HepG2 (cell line): ENCODE measurements around the gene TRAP1. TPM values are rescaled to one million over a fixed set of nuclear protein-coding genes. Genes with fewer than 3 reads are reported as not detected.

Experiments used
- ATAC-seq: fragments of 200-7000 bp; cut with Tn5 transposase; 3 replicates; pipeline ENCODE4 v1.9.1; 2020; ENCODE audit warnings: mild to moderate bottlenecking, moderate library complexity
- BruUV-seq: library from RNA; stranded (reverse); fragments of 400-500 nt; replicated peaks from 2 replicates; lab custom pipeline; 2021; lab: Mats Ljungman, UMichigan
- CTCF ChIA-PET: fragments of 300-600 bp; formaldehyde crosslinking; extraction: SDS; loops from one replicate; lab custom pipeline; 2021; ENCODE audit warnings: low total read pairs, inconsistent platforms, low intra/inter-chr PET ratio; lab: Yijun Ruan, JAX
- POLR2A ChIA-PET: fragments of 350-600 bp; sonication (Branson Sonifier 250); formaldehyde crosslinking; loops from one replicate; lab custom pipeline; 2020; ENCODE audit warnings: antibody characterized with exemption, inconsistent platforms; lab: Yijun Ruan, JAX
- DNase-seq: peaks from one replicate; pipeline ENCODE4 v3.0.0-alpha.2; 2015; ENCODE audit warnings: low spot score
- FAIRE-seq: peaks from 3 replicates; lab custom pipeline; 2011; peaks lifted over from hg19 to GRCh38; lab: Jason Lieb, UNC
- H2AFZ ChIP-seq: one replicate; pipeline ENCODE4 v1.6.1; 2011; ENCODE audit warnings: low read length, inconsistent platforms
- H3K27ac ChIP-seq: fragments of 300-600 bp; 3 replicates; pipeline ENCODE4 v1.8.0; 2011; ENCODE audit warnings: mixed run types, mild to moderate bottlenecking, mixed read lengths, low read length, inconsistent platforms; ENCODE audit not compliant: insufficient read depth; ENCODE audit errors: extremely low read length
- H3K27me3 ChIP-seq, 2 experiments: fragments of 200-600 bp in 1 of 2; 2 replicates in 1 of 2; 3 replicates in 1 of 2; pipeline versions ENCODE4 v1.6.0 to v1.8.0; 2011; ENCODE audit warnings: low read length in 2 of 2, mild to moderate bottlenecking in 2 of 2, moderate library complexity in 2 of 2, inconsistent platforms in 1 of 2; ENCODE audit not compliant: insufficient read depth in 2 of 2, control insufficient read depth in 1 of 2
- H3K36me3 ChIP-seq, 2 experiments: fragments of 200-600 bp in 1 of 2; replicated peaks in 1 of 2; 2 replicates in 1 of 2; 3 replicates in 1 of 2; pipeline versions ENCODE4 v1.5.1 to v1.8.0; 2011; ENCODE audit warnings: low read length in 2 of 2, inconsistent platforms in 1 of 2; ENCODE audit not compliant: insufficient read depth in 2 of 2, control insufficient read depth in 1 of 2
- H3K4me1 ChIP-seq: 2 replicates; pipeline ENCODE4 v1.5.1; 2012; ENCODE audit warnings: low read length, inconsistent platforms; ENCODE audit not compliant: insufficient read depth
- H3K4me2 ChIP-seq: 2 replicates; pipeline ENCODE4 v1.6.0; 2011; ENCODE audit warnings: low read depth, low read length, inconsistent platforms
- H3K4me3 ChIP-seq, 3 experiments: fragments of 200-600 bp in 1 of 3; sonication (generic), shearing (Covaris generic) in 1 of 3; replicated peaks in 1 of 3; 2 replicates each; pipeline ENCODE4 v1.5.1; 2011 to 2016; ENCODE audit warnings: low read length in 3 of 3, inconsistent platforms in 2 of 3, low read depth in 2 of 3, mild to moderate bottlenecking in 2 of 3, control low read depth in 1 of 3, mixed read lengths in 1 of 3; ENCODE audit not compliant: insufficient read depth in 1 of 3
- H3K79me2 ChIP-seq: one replicate; pipeline ENCODE4 v1.6.1; 2011; ENCODE audit warnings: low read length, inconsistent platforms; ENCODE audit not compliant: insufficient read depth
- H3K9ac ChIP-seq: 2 replicates; pipeline ENCODE4 v1.6.0; 2011; ENCODE audit warnings: mild to moderate bottlenecking, low read depth, low read length, inconsistent platforms; ENCODE audit not compliant: insufficient read depth
- H3K9me3 ChIP-seq: 2 replicates; pipeline ENCODE4 v1.5.1; 2012; ENCODE audit warnings: mild to moderate bottlenecking, low read length
- H4K20me1 ChIP-seq: 2 replicates; pipeline ENCODE4 v1.6.0; 2011; ENCODE audit warnings: inconsistent platforms, mild to moderate bottlenecking, low read length, moderate library complexity; ENCODE audit not compliant: insufficient read depth
- ATF7-NPFF ChIP-seq: sonication (generic); formaldehyde crosslinking; IDR thresholded peaks from 2 replicates; pipeline ENCODE4 v1.8.1; 2023; ENCODE audit warnings: mild to moderate bottlenecking, low read depth, missing genetic modification reagents, moderate library complexity
- CEBPG ChIP-seq: IDR thresholded peaks from 2 replicates; pipeline ENCODE4 v1.6.1; 2016
- CENPX ChIP-seq: sonication (generic); formaldehyde crosslinking; IDR thresholded peaks from 2 replicates; pipeline ENCODE4 v1.9.0; 2021; ENCODE audit warnings: mild to moderate bottlenecking, missing genetic modification reagents, moderate library complexity
- FOXC1 ChIP-seq: sonication (generic); formaldehyde crosslinking; IDR thresholded peaks from 2 replicates; pipeline ENCODE4 v1.8.0; 2022; ENCODE audit warnings: mild to moderate bottlenecking, missing genetic modification reagents, borderline replicate concordance
- GRHL1 ChIP-seq: sonication (generic); formaldehyde crosslinking; conservative IDR thresholded peaks from 2 replicates; pipeline ENCODE4 v1.8.0; 2022; ENCODE audit warnings: missing genetic modification reagents
- JUND ChIP-seq: sonication (generic); formaldehyde crosslinking; IDR thresholded peaks from 2 replicates; pipeline ENCODE4 v1.8.0; 2022; ENCODE audit warnings: mild to moderate bottlenecking, missing genetic modification reagents
- MED13 ChIP-seq: sonication (generic); formaldehyde crosslinking; IDR thresholded peaks from 2 replicates; pipeline ENCODE4 v1.5.0; 2020; ENCODE audit warnings: missing genetic modification reagents
- PCBP1 ChIP-seq: fragments of 200-400 bp; formaldehyde crosslinking; IDR thresholded peaks from 2 replicates; pipeline ENCODE4 v1.6.1; 2017; ENCODE audit warnings: mild to moderate bottlenecking, low read depth, low read length, borderline replicate concordance
- RFX5 ChIP-seq: IDR thresholded peaks from 2 replicates; pipeline ENCODE4 v1.6.1; 2011; ENCODE audit warnings: low read depth, low read length, improper control_type of control experiment
- SAFB2 ChIP-seq: sonication (generic); formaldehyde crosslinking; IDR thresholded peaks from 2 replicates; pipeline ENCODE4 v1.5.1; 2020; ENCODE audit warnings: missing genetic modification reagents, low read depth, mild to moderate bottlenecking, borderline replicate concordance
- SIX4 ChIP-seq: sonication (generic); formaldehyde crosslinking; IDR thresholded peaks from 2 replicates; pipeline ENCODE4 v1.4.0; 2020; ENCODE audit warnings: missing genetic modification reagents
- SNAI1 ChIP-seq: sonication (generic); formaldehyde crosslinking; IDR thresholded peaks from 2 replicates; pipeline ENCODE4 v1.5.0; 2020; ENCODE audit warnings: mild to moderate bottlenecking, missing genetic modification reagents, borderline replicate concordance
- SP4 ChIP-seq: sonication (generic); formaldehyde crosslinking; IDR thresholded peaks from 2 replicates; pipeline ENCODE4 v1.8.1; 2023; ENCODE audit warnings: mild to moderate bottlenecking, missing genetic modification reagents
- TGIF2 ChIP-seq: IDR thresholded peaks from 2 replicates; pipeline ENCODE4 v1.6.1; 2016; ENCODE audit warnings: control low read depth, missing compliant biosample characterization
- THAP7 ChIP-seq: sonication (generic); formaldehyde crosslinking; IDR thresholded peaks from 2 replicates; pipeline ENCODE4 v1.8.1; 2023; ENCODE audit warnings: mild to moderate bottlenecking, missing genetic modification reagents
- YEATS2 ChIP-seq: sonication (generic); formaldehyde crosslinking; IDR thresholded peaks from 2 replicates; pipeline ENCODE4 v1.4.0; 2020; ENCODE audit warnings: missing genetic modification reagents, borderline replicate concordance
- ZNF143 ChIP-seq: sonication (generic); formaldehyde crosslinking; IDR thresholded peaks from 2 replicates; pipeline ENCODE4 v1.4.0; 2020; ENCODE audit warnings: missing genetic modification reagents
- ZNF678 ChIP-seq: sonication (generic); formaldehyde crosslinking; IDR thresholded peaks from 2 replicates; pipeline ENCODE4 v1.4.0; 2020; ENCODE audit warnings: mild to moderate bottlenecking, missing genetic modification reagents
- ZNF775 ChIP-seq: sonication (generic); formaldehyde crosslinking; IDR thresholded peaks from 2 replicates; pipeline ENCODE4 v1.4.0; 2020; ENCODE audit warnings: missing genetic modification reagents, mild to moderate bottlenecking, moderate library complexity, borderline replicate concordance
- WGBS: methylation state at CpG from one replicate; pipeline ENCODE4 v1.1.6; 2017; ENCODE audit warnings: low lambda C conversion rate; 5-methylcytosine and 5-hydroxymethylcytosine counted together
- in situ Hi-C: cut with HindIII; loops from 2 replicates; pipeline ENCODE4 v1.10.0; 2017; ENCODE audit warnings: low pct_unique_long_range_greater_than_20kb; ENCODE audit not compliant: extremely low pct_ligation_motif_present
- intact Hi-C: fragments of 100-400 bp; cut with micrococcal nuclease; formaldehyde crosslinking; loops from one replicate; pipeline ENCODE4 v1.10.0; 2022; ENCODE audit not compliant: unreplicated experiment
- polyA plus RNA-seq, 8 experiments: library from polyadenylated mRNA; depleted of rRNA in 3 of 8; stranded (reverse) in 7 of 8; unstranded in 1 of 8; fragments of >200 nt; fragmentation: Illumina TruSeq in 4 of 8; extraction: Trizol in 4 of 8; gene quantifications; 2 replicates each; pipeline versions ENCODE4 v1.2.1 to v1.2.3, GENCODE V29; 2011 to 2016; ENCODE audit warnings: low read depth in 4 of 8, missing spikeins in 1 of 8, mixed read lengths in 1 of 8; ENCODE audit not compliant: insufficient read depth in 1 of 8
- total RNA-seq, 5 experiments: library from RNA; depleted of rRNA; stranded (reverse); fragments of >200 nt; fragmentation: Illumina TruSeq; extraction: Trizol; gene quantifications; 2 replicates each; pipeline ENCODE4 v1.2.3, GENCODE V29; 2016; ENCODE audit warnings: low read depth in 1 of 5

TRAP1 gene
- total and polyA plus RNA-seq, 2 of the 13 experiments (the other 11 are each of a cell fraction or from before 2014, with no cell fraction given) = 127 to 240 TPM

GRCh38 chr16:3737181-3737580 lies 19.9 kb upstream of the TRAP1 start:
- intact Hi-C loops (no loop called here), in situ Hi-C loops (no loop called here)
- BruUV-seq = no TSS peak
- H3K9ac ChIP-seq = no peak overlapping the region
- CTCF ChIA-PET = no interaction called here
- H3K4me2 ChIP-seq = no peak overlapping the region
- POLR2A ChIA-PET = no interaction called here
- no peak for TF ChIP-seq GRHL1 (CRISPR knock-in tag)
- TF ChIP-seq MED13 = no peak
- no peak for TF ChIP-seq YEATS2 (CRISPR knock-in tag)
- TF ChIP-seq TGIF2 = no peak
- no peak for TF ChIP-seq THAP7 (CRISPR knock-in tag)
- TF ChIP-seq ZNF143 (CRISPR knock-in tag) = no peak
- no peak for TF ChIP-seq ATF7-NPFF (CRISPR knock-in tag)
- TF ChIP-seq SIX4 (CRISPR knock-in tag) = no peak
- no peak for TF ChIP-seq SAFB2 (CRISPR knock-in tag)
- no peak for TF ChIP-seq SNAI1
- TF ChIP-seq PCBP1 = no peak
- no peak for TF ChIP-seq CEBPG
- no peak for TF ChIP-seq ZNF775 (CRISPR knock-in tag)
- no peak for TF ChIP-seq SP4 (CRISPR knock-in tag)
- no peak for TF ChIP-seq FOXC1
- no peak for TF ChIP-seq ZNF678
- TF ChIP-seq RFX5 = no peak
- TF ChIP-seq JUND (CRISPR knock-in tag) = no peak
- TF ChIP-seq CENPX = no peak
- H2AFZ ChIP-seq = no peak overlapping the region
- 0 out of 2 replicates have a peak, but pooled peaks cover 7% of the 10 kb centered on the region for H3K4me1 ChIP-seq
- H3K36me3 ChIP-seq = peaks cover 32 to 77% of the 10 kb centered on the region in 2 experiments
- H3K79me2 ChIP-seq = no peaks in the 10 kb centered on the region
- no peaks in the 10 kb centered on the region for H3K27me3 ChIP-seq
- no peak for DNase-seq
- ATAC-seq = no peak
- no peaks in the 10 kb centered on the region for H4K20me1 ChIP-seq
- H3K4me3 ChIP-seq = no peak overlapping the region
- H3K9me3 ChIP-seq = no peaks in the 10 kb centered on the region
- FAIRE-seq = no peak
- no peak overlapping the region for H3K27ac ChIP-seq
- WGBS = 96% methylated on average over 8 of the region's 8 CpGs
